ENCODE data around the gene DCAF10. TPM values are rescaled to one million over a fixed set of nuclear protein-coding genes. Genes with fewer than 3 reads are reported as not detected.

Gene DCAF10
- total and polyA plus RNA-seq, 2 of the 13 experiments (the other 11 are each of a cell fraction or from before 2014, with no cell fraction given) = 9.2 to 20.3 TPM

- TF ChIP-seq HMGXB3 (CRISPR knock-in tag; IDR thresholded peaks at IDR 0.05; ENCODE audit: borderline replicate concordance) (0 out of 2 replicates have a peak, but pooled peaks have one; percentile 43), ZBED4 (CRISPR knock-in tag; IDR thresholded peaks at IDR 0.05; ENCODE audit: borderline replicate concordance) (peak; percentile 59; the same call in 1 of the 2 replicates), ZBTB14 (CRISPR knock-in tag; IDR thresholded peaks at IDR 0.05) (peak; percentile 9; the same call in 1 of the 2 replicates), ELK4 (CRISPR knock-in tag; IDR thresholded peaks at IDR 0.05; ENCODE audit: borderline replicate concordance) (no peak), FOXP1 (IDR thresholded peaks at IDR 0.05) (no peak), FOXP1 (CRISPR knock-in tag; IDR thresholded peaks at IDR 0.05) (no peak), AGO2 (optimal IDR thresholded peaks at IDR 0.05; ENCODE audit: low read depth, low read length) (peak; percentile 99), BRCA1 (CRISPR knock-in tag; IDR thresholded peaks at IDR 0.05) (no peak; the same call in 1 of the 2 replicates), NR2F1 (CRISPR knock-in tag; IDR thresholded peaks at IDR 0.05) (peak in 1 of 2 experiments; percentile 31; a peak in 1 of 4 replicates), POLR2AphosphoS5 (IDR thresholded peaks at IDR 0.05; ENCODE audit: low read depth, low read length) (peak; percentile 63), PAF1 (CRISPR knock-in tag; IDR thresholded peaks at IDR 0.05) (no peak), ZNF335 (CRISPR knock-in tag; IDR thresholded peaks at IDR 0.05) (peak; percentile 89; the same call in 1 of the 2 replicates), MEIS2 (CRISPR knock-in tag; IDR thresholded peaks at IDR 0.05) (peak; percentile 90), POLR2G (IDR thresholded peaks at IDR 0.05; ENCODE audit: low read depth, low read length) (peak; percentile 85), GFI1 (CRISPR knock-in tag; IDR thresholded peaks at IDR 0.05; ENCODE audit: borderline replicate concordance) (peak; percentile 34; the same call in 1 of the 2 replicates)
These were observed 103.2 kb downstream of the DCAF10 start, which contains the start of gene SLC25A51 (continued) for GRCh38 chr9:37903647-37904444.

Data from HepG2 (cell line).